ENCODE measurements around the gene KCNMA1. TPM values are rescaled to one million over a fixed set of nuclear protein-coding genes. Genes with fewer than 3 reads are reported as not detected.

The KCNMA1 gene
- total RNA-seq, 1 experiment from 2014 or later = 20.7 TPM

- peak in 1 of 2 experiments; percentile 6 for DNase-seq
- Mint-ChIP-seq H3K4me3 (ENCODE audit: unreplicated experiment) (no peak overlapping the region), H3K27ac (ENCODE audit: unreplicated experiment) (no peak overlapping the region), H3K27me3 (ENCODE audit: insufficient read depth, unreplicated experiment) (peaks cover 3% of the 10 kb centered on the region), H3K4me1 (ENCODE audit: low read depth, unreplicated experiment) (peaks cover 7% of the 10 kb centered on the region), H3K36me3 (ENCODE audit: insufficient read depth, unreplicated experiment) (peaks cover 6% of the 10 kb centered on the region), H3K9me3 (ENCODE audit: unreplicated experiment) (no peaks in the 10 kb centered on the region)
- H3K4me1 ChIP-seq = peaks cover 6% of the 10 kb centered on the region
- intact Hi-C loops (cut with micrococcal nuclease; ENCODE audit: unreplicated experiment) = loop anchor here (1.0 to 2.0 kb wide), 6 partner anchors 54 to 467 kb away; no protein-coding TSS in a partner anchor
- CTCF ChIA-PET = interaction anchor here (0.6 to 1.3 kb wide), 9 partner anchors 69 to 476 kb away, joined by 3 to 8 read pairs (median 3); no protein-coding TSS in a partner anchor
- H3K4me3 ChIP-seq (ENCODE audit: low read depth, low read length) = no peak overlapping the region
- POLR2A ChIA-PET = no interaction called here
- H3K36me3 ChIP-seq (ENCODE audit: control insufficient read depth, insufficient read depth, low read length) = no peaks in the 10 kb centered on the region
- BruUV-seq (replicated peaks) = no TSS peak
- TF ChIP-seq CTCF (IDR thresholded peaks at IDR 0.05; ENCODE audit: insufficient read depth in 1 of 2, low read depth in 1 of 2, low read length in 1 of 2, severe bottlenecking in 1 of 2, unreplicated experiment in 1 of 2) = no peak
- peaks cover 2% of the 10 kb centered on the region; the same call in 1 of the 2 replicates for H3K27me3 ChIP-seq (replicated peaks; ENCODE audit: control insufficient read depth, insufficient read depth, low read length)
- no peaks in the 10 kb centered on the region for H3K9me3 ChIP-seq
Observed at GRCh38 chr10:77641344-77641743, 3.7 kb upstream of the KCNMA1 start.

DNA sequence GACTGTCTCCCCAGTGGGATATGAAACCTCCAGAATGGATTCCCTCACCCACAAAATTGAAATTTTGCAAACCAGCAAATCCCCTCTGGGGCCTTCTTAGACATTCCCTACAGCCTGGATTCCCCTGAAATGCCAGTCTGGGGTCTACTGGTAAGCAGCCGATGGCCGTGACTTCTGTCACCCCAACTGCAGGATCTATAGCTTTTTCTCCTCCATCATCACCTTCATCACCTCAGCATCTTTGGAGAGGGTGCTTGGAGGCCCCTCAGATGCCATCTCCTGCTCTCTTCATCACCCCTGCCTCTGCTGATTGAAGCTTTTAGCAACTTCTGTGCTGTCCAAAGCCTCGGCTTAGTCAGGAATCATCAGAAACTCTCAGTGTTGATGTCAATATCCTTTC, 2.6 kb upstream of the KCNMA1 start:
- peaks cover 13% of the 10 kb centered on the region for H3K4me1 Mint-ChIP-seq (ENCODE audit: low read depth, unreplicated experiment)
- no TSS peak for BruUV-seq (replicated peaks)
- Histone ChIP-seq H3K4me1 (peaks cover 6% of the 10 kb centered on the region), H3K36me3 (ENCODE audit: control insufficient read depth, insufficient read depth, low read length) (no peaks in the 10 kb centered on the region), H3K4me3 (ENCODE audit: low read depth, low read length) (no peak overlapping the region), H3K27me3 (replicated peaks; ENCODE audit: control insufficient read depth, insufficient read depth, low read length) (peaks cover 2% of the 10 kb centered on the region; the same call in 1 of the 2 replicates), H3K9me3 (no peaks in the 10 kb centered on the region)
- TF ChIP-seq CTCF (IDR thresholded peaks at IDR 0.05; ENCODE audit: insufficient read depth in 1 of 2, low read depth in 1 of 2, low read length in 1 of 2, severe bottlenecking in 1 of 2, unreplicated experiment in 1 of 2) = no peak
- DNase-seq = no peak
- H3K27me3 Mint-ChIP-seq (ENCODE audit: insufficient read depth, unreplicated experiment) = peaks cover 3% of the 10 kb centered on the region
- H3K4me3 Mint-ChIP-seq (ENCODE audit: unreplicated experiment) = no peak overlapping the region
- no peaks in the 10 kb centered on the region for H3K9me3 Mint-ChIP-seq (ENCODE audit: unreplicated experiment)
- POLR2A ChIA-PET = no interaction called here
- peaks cover 6% of the 10 kb centered on the region for H3K36me3 Mint-ChIP-seq (ENCODE audit: insufficient read depth, unreplicated experiment)
- H3K27ac Mint-ChIP-seq (ENCODE audit: unreplicated experiment) = no peak overlapping the region
- intact Hi-C loops (cut with micrococcal nuclease; ENCODE audit: unreplicated experiment) = loop anchor here (2.0 kb wide), 2 partner anchors 145 to 209 kb away; no protein-coding TSS in a partner anchor
- CTCF ChIA-PET = interaction anchor here (2.1 kb wide), 1 partner anchor 474 kb away, joined by 5 read pairs; no protein-coding TSS in a partner anchor

- peaks cover 10% of the 10 kb centered on the region for H3K4me1 ChIP-seq
- BruUV-seq (replicated peaks) = no TSS peak
- peaks cover 6% of the 10 kb centered on the region for H3K36me3 Mint-ChIP-seq (ENCODE audit: insufficient read depth, unreplicated experiment)
- no peak overlapping the region for H3K4me3 Mint-ChIP-seq (ENCODE audit: unreplicated experiment)
- POLR2A ChIA-PET = no interaction called here
- H3K27me3 Mint-ChIP-seq (ENCODE audit: insufficient read depth, unreplicated experiment) = peaks cover 3% of the 10 kb centered on the region
- no peak for TF ChIP-seq CTCF (IDR thresholded peaks at IDR 0.05; ENCODE audit: insufficient read depth in 1 of 2, low read depth in 1 of 2, low read length in 1 of 2, severe bottlenecking in 1 of 2, unreplicated experiment in 1 of 2)
- H3K4me1 Mint-ChIP-seq (ENCODE audit: low read depth, unreplicated experiment) = peaks cover 13% of the 10 kb centered on the region
- H3K36me3 ChIP-seq (ENCODE audit: control insufficient read depth, insufficient read depth, low read length) = no peaks in the 10 kb centered on the region
- CTCF ChIA-PET = interaction anchor here (2.1 kb wide), 1 partner anchor 474 kb away, joined by 5 read pairs; no protein-coding TSS in a partner anchor
- intact Hi-C loops (cut with micrococcal nuclease; ENCODE audit: unreplicated experiment) = loop anchor here (2.0 kb wide), 2 partner anchors 145 to 209 kb away; no protein-coding TSS in a partner anchor
- H3K4me3 ChIP-seq (ENCODE audit: low read depth, low read length) = no peak overlapping the region
- H3K27me3 ChIP-seq (replicated peaks; ENCODE audit: control insufficient read depth, insufficient read depth, low read length) = peaks cover 2% of the 10 kb centered on the region; the same call in 1 of the 2 replicates
- H3K9me3 ChIP-seq = no peaks in the 10 kb centered on the region
- no peak overlapping the region for H3K27ac Mint-ChIP-seq (ENCODE audit: unreplicated experiment)
- no peak for DNase-seq
- no peaks in the 10 kb centered on the region for H3K9me3 Mint-ChIP-seq (ENCODE audit: unreplicated experiment)
Observed at GRCh38 chr10:77639756-77640155, 2.1 kb upstream of the KCNMA1 start.
